Putamen (tissue), 1 donor: Measurements from ENCODE around the gene NRXN2.
A peak's percentile ranks its signal among the peaks of the same experiment; 100 is the strongest.

Experiments used
- DNase-seq: peaks from one replicate; pipeline ENCODE4 v3.0.0-alpha.2; 2016; ENCODE audit warnings: low spot score

NRXN2 gene

GRCh38 chr11:64627371-64627770, 95.6 kb downstream of the NRXN2 start:
- DNase-seq: no peak

GRCh38 chr11:64626637-64627036, 96.4 kb downstream of the NRXN2 start:
- no peak for DNase-seq

- no peak for DNase-seq
Measured at GRCh38 chr11:64624883-64625481, 98.0 kb downstream of the NRXN2 start.

GRCh38 chr11:64622681-64623080, 100.3 kb downstream of the NRXN2 start:
- DNase-seq: no peak

- DNase-seq: no peak
Measured at GRCh38 chr11:64621283-64622019, 101.5 kb downstream of the NRXN2 start.

GRCh38 chr11:64620381-64620971, 102.5 kb downstream of the NRXN2 start:
- peak; percentile 55 for DNase-seq

- peak; percentile 60 for DNase-seq
Measured at GRCh38 chr11:64619811-64620380, 103.1 kb downstream of the NRXN2 start.

GRCh38 chr11:64619196-64619595, 103.8 kb downstream of the NRXN2 start:
- peak; percentile 62 for DNase-seq

GRCh38 chr11:64616817-64617216, 106.2 kb downstream of the NRXN2 start:
- no peak for DNase-seq

GRCh38 chr11:64614917-64615316, 108.1 kb downstream of the NRXN2 start:
- no peak for DNase-seq

- no peak for DNase-seq
Measured at GRCh38 chr11:64613648-64614047, 109.3 kb downstream of the NRXN2 start.

- DNase-seq: no peak
Measured at GRCh38 chr11:64611869-64612646, 110.9 kb downstream of the NRXN2 start.

GRCh38 chr11:64611176-64611575, 111.8 kb downstream of the NRXN2 start:
- no peak for DNase-seq

- no peak for DNase-seq
Measured at GRCh38 chr11:64610596-64610995, 112.4 kb downstream of the NRXN2 start.

- DNase-seq: no peak
Measured at GRCh38 chr11:64609436-64610047, 113.5 kb downstream of the NRXN2 start.

- DNase-seq: peak; percentile 47
Measured at GRCh38 chr11:64608636-64609035, 114.4 kb downstream of the NRXN2 start.

- DNase-seq: no peak
Measured at GRCh38 chr11:64608046-64608445, 115.0 kb downstream of the NRXN2 start.

- no peak for DNase-seq
Measured at GRCh38 chr11:64607381-64607985, 115.5 kb downstream of the NRXN2 start.

- DNase-seq: no peak
Measured at GRCh38 chr11:64606796-64607380, 116.1 kb downstream of the NRXN2 start.

GRCh38 chr11:64605656-64606585, 117.1 kb downstream of the NRXN2 start:
- DNase-seq: no peak
